Measurements from ENCODE around the gene GOLIM4.

The GOLIM4 gene

GRCh38 chr3:168097381-168097780, 1.7 kb upstream of the GOLIM4 start:
- DNase-seq: no peak

GRCh38 chr3:168096210-168096652, 507 bp upstream of the GOLIM4 start:
- DNase-seq: no peak

- peak; percentile 32 for DNase-seq
Measured at GRCh38 chr3:168094877-168095610, 680 bp downstream of the GOLIM4 start.

GRCh38 chr3:168094580-168094876, 1.2 kb downstream of the GOLIM4 start:
- no peak for DNase-seq

- DNase-seq: no peak
Measured at GRCh38 chr3:168093790-168094189, 1.9 kb downstream of the GOLIM4 start.

GRCh38 chr3:168093229-168093628, 2.5 kb downstream of the GOLIM4 start:
- DNase-seq: no peak

- no peak for DNase-seq
Measured at GRCh38 chr3:168091941-168092340, 3.8 kb downstream of the GOLIM4 start.

- no peak for DNase-seq
Measured at GRCh38 chr3:168091302-168091858, 4.3 kb downstream of the GOLIM4 start.

- no peak for DNase-seq
Measured at GRCh38 chr3:168090306-168091085, 5.2 kb downstream of the GOLIM4 start.

- no peak for DNase-seq
Measured at GRCh38 chr3:168089179-168089771, 6.4 kb downstream of the GOLIM4 start.

GRCh38 chr3:168088106-168088720, 7.5 kb downstream of the GOLIM4 start:
- peak; percentile 6 for DNase-seq

GRCh38 chr3:168087539-168087938, 8.2 kb downstream of the GOLIM4 start:
- DNase-seq: no peak

- no peak for DNase-seq
Measured at GRCh38 chr3:168086541-168087260, 9.0 kb downstream of the GOLIM4 start.

- no peak for DNase-seq
Measured at GRCh38 chr3:168085491-168086119, 10.1 kb downstream of the GOLIM4 start.

- DNase-seq: no peak
Measured at GRCh38 chr3:168083906-168084305, 11.8 kb downstream of the GOLIM4 start.

GRCh38 chr3:168081856-168082255, 13.9 kb downstream of the GOLIM4 start:
- DNase-seq: no peak

- no peak for DNase-seq
Measured at GRCh38 chr3:168081171-168081771, 14.5 kb downstream of the GOLIM4 start.

- no peak for DNase-seq
Measured at GRCh38 chr3:168080499-168081170, 15.1 kb downstream of the GOLIM4 start.

GRCh38 chr3:168080022-168080421, 15.7 kb downstream of the GOLIM4 start:
- no peak for DNase-seq

- DNase-seq: no peak
Measured at GRCh38 chr3:168077091-168077490, 18.6 kb downstream of the GOLIM4 start.

All from activated gamma-delta T cell treated with Interleukin-2 at 50 U/mL for 16 hours (primary cell).